Panc1 (cell line): ENCODE results near the gene NINL. TPM values are rescaled to one million over a fixed set of nuclear protein-coding genes. Genes with fewer than 3 reads are reported as not detected.

ENCODE experiments used
- ATAC-seq: fragments of 200-7000 bp; cut with Tn5 transposase; 2 replicates; pipeline ENCODE4 v1.9.1; 2020; ENCODE audit warnings: mild to moderate bottlenecking, moderate library complexity
- BruUV-seq: library from RNA; stranded (reverse); fragments of 400-500 nt; replicated peaks from 2 replicates; lab custom pipeline; 2021; lab: Mats Ljungman, UMichigan
- CTCF ChIA-PET: fragments of 300-600 bp; sonication (Branson Sonifier 250); formaldehyde crosslinking; loops from one replicate; lab custom pipeline; 2022; ENCODE audit warnings: antibody characterized with exemption; lab: Charles Lee
- POLR2A ChIA-PET: fragments of 300-600 bp; sonication (Branson Sonifier 250); formaldehyde crosslinking; loops from one replicate; lab custom pipeline; 2022; ENCODE audit warnings: antibody characterized with exemption; lab: Charles Lee
- DNase-seq: peaks from one replicate; pipeline ENCODE4 v3.0.0-alpha.2; 2010; ENCODE audit warnings: low read depth, low spot score
- H3K27ac ChIP-seq: 2 replicates; pipeline ENCODE4 v1.5.1; 2011; ENCODE audit warnings: mild to moderate bottlenecking, low read length, inconsistent platforms
- H3K27me3 ChIP-seq: fragments of 200-500 bp; sonication (Bioruptor generic); 2 replicates; pipeline ENCODE4 v1.6.0; 2014; ENCODE audit warnings: low read length, inconsistent platforms; ENCODE audit not compliant: control insufficient read depth, insufficient read depth
- H3K36me3 ChIP-seq: fragments of 200-500 bp; sonication (Bioruptor generic); 2 replicates; pipeline ENCODE4 v1.5.1; 2014; ENCODE audit warnings: inconsistent platforms, mild to moderate bottlenecking, low read length, moderate library complexity; ENCODE audit not compliant: control insufficient read depth, insufficient read depth
- H3K4me1 ChIP-seq: 2 replicates; pipeline ENCODE4 v1.5.1; 2011; ENCODE audit warnings: inconsistent platforms, mild to moderate bottlenecking, low read length, moderate library complexity; ENCODE audit not compliant: control insufficient read depth, insufficient read depth
- H3K4me3 ChIP-seq, 2 experiments: 2 replicates each; pipeline ENCODE4 v1.5.1; 2011 to 2012; ENCODE audit warnings: low read depth in 2 of 2, low read length in 2 of 2, mild to moderate bottlenecking in 2 of 2, inconsistent platforms in 1 of 2, moderate library complexity in 1 of 2
- H3K9me3 ChIP-seq: fragments of 200-500 bp; sonication (Bioruptor generic); 2 replicates; pipeline ENCODE4 v1.5.1; 2014; ENCODE audit warnings: low read depth, mild to moderate bottlenecking, inconsistent platforms, low read length, moderate library complexity; ENCODE audit not compliant: control insufficient read depth, insufficient read depth
- POLR2AphosphoS5 ChIP-seq: IDR thresholded peaks from 2 replicates; pipeline ENCODE4 v1.6.1; 2012; ENCODE audit warnings: mild to moderate bottlenecking, low read depth, low read length, moderate library complexity
- SIN3A ChIP-seq: IDR thresholded peaks from 2 replicates; pipeline ENCODE4 v1.6.1; 2012; ENCODE audit warnings: low read depth, mild to moderate bottlenecking, low read length, moderate library complexity, borderline replicate concordance; ENCODE audit not compliant: insufficient read depth
- TCF7L2 ChIP-seq: IDR thresholded peaks from 2 replicates; pipeline ENCODE4 v1.6.1; 2011; ENCODE audit warnings: mild to moderate bottlenecking, low read depth, low read length, inconsistent platforms
- in situ Hi-C: cut with HindIII; loops from 2 replicates; pipeline ENCODE4 v1.10.0; 2016; ENCODE audit warnings: low sequenced_read_pairs, low pct_unique_long_range_greater_than_20kb
- intact Hi-C: fragments of 100-400 bp; cut with micrococcal nuclease; formaldehyde crosslinking; loops from one replicate; pipeline ENCODE4 v1.10.0; 2022; ENCODE audit not compliant: unreplicated experiment
- total RNA-seq: library from RNA; stranded (reverse); gene quantifications from one replicate; pipeline ENCODE4 v1.2.1, GENCODE V29; 2021; ENCODE audit not compliant: unreplicated experiment
- TF ChIP-seq, protein P1 (sequence below): fragments of 450-650 bp; IDR thresholded peaks from 2 replicates; pipeline ENCODE4 v1.5.1; 2017; ENCODE audit warnings: mild to moderate bottlenecking
- TF ChIP-seq, protein P2 (sequence below), 2 experiments: IDR thresholded peaks; 2 replicates each; pipeline ENCODE4 v1.6.1; 2011 to 2012; ENCODE audit warnings: low read depth in 2 of 2, control low read depth in 1 of 2, low read length in 1 of 2, mild to moderate bottlenecking in 1 of 2, moderate library complexity in 1 of 2; ENCODE audit not compliant: insufficient read depth in 1 of 2

Gene NINL
- total RNA-seq, 1 experiment from 2014 or later, result 25.0 TPM

DNA sequence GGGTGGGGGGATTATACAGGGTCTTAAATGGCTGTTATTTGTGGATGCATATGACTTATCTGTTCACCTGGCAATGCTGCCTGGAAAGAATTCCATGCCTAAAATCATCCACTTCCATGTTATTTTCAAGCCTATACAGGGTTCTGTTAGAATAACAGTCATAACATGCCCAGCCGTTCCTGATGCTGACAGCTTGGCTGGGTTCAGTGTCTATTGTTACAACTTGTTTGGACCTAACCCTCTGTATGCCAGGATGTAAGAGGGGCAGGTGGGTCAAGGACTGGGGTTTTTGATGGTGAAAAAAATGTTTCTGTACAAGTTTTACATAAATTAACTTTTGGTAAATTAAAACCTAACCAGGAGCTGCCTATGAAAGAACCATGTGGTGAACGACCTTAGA, 98.0 kb downstream of the NINL start:
- ChIA-PET CTCF (no interaction called here), POLR2A (interaction anchor here (0.6 kb wide), 1 partner anchor 91 kb away, joined by 4 read pairs; no protein-coding TSS in a partner anchor)
- DNase-seq, result no peak
- intact Hi-C loops, result no loop called here
- peaks cover 3% of the 10 kb centered on the region; the same call in 1 of the 2 replicates for H3K36me3 ChIP-seq
- TF ChIP-seq POLR2AphosphoS5, result no peak
- TF ChIP-seq SIN3A, result no peak
- TF ChIP-seq TCF7L2, result no peak
- TF ChIP-seq, protein P1, sequence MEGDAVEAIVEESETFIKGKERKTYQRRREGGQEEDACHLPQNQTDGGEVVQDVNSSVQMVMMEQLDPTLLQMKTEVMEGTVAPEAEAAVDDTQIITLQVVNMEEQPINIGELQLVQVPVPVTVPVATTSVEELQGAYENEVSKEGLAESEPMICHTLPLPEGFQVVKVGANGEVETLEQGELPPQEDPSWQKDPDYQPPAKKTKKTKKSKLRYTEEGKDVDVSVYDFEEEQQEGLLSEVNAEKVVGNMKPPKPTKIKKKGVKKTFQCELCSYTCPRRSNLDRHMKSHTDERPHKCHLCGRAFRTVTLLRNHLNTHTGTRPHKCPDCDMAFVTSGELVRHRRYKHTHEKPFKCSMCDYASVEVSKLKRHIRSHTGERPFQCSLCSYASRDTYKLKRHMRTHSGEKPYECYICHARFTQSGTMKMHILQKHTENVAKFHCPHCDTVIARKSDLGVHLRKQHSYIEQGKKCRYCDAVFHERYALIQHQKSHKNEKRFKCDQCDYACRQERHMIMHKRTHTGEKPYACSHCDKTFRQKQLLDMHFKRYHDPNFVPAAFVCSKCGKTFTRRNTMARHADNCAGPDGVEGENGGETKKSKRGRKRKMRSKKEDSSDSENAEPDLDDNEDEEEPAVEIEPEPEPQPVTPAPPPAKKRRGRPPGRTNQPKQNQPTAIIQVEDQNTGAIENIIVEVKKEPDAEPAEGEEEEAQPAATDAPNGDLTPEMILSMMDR, result no peak
- TF ChIP-seq, protein P2, sequence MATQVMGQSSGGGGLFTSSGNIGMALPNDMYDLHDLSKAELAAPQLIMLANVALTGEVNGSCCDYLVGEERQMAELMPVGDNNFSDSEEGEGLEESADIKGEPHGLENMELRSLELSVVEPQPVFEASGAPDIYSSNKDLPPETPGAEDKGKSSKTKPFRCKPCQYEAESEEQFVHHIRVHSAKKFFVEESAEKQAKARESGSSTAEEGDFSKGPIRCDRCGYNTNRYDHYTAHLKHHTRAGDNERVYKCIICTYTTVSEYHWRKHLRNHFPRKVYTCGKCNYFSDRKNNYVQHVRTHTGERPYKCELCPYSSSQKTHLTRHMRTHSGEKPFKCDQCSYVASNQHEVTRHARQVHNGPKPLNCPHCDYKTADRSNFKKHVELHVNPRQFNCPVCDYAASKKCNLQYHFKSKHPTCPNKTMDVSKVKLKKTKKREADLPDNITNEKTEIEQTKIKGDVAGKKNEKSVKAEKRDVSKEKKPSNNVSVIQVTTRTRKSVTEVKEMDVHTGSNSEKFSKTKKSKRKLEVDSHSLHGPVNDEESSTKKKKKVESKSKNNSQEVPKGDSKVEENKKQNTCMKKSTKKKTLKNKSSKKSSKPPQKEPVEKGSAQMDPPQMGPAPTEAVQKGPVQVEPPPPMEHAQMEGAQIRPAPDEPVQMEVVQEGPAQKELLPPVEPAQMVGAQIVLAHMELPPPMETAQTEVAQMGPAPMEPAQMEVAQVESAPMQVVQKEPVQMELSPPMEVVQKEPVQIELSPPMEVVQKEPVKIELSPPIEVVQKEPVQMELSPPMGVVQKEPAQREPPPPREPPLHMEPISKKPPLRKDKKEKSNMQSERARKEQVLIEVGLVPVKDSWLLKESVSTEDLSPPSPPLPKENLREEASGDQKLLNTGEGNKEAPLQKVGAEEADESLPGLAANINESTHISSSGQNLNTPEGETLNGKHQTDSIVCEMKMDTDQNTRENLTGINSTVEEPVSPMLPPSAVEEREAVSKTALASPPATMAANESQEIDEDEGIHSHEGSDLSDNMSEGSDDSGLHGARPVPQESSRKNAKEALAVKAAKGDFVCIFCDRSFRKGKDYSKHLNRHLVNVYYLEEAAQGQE (IDR thresholded peaks at IDR 0.05; ENCODE audit: insufficient read depth in 1 of 2, low read depth in 2 of 2, low read length in 1 of 2), result no peak
- no peak for ATAC-seq
- H3K4me1 ChIP-seq, result no peaks in the 10 kb centered on the region
- H3K9me3 ChIP-seq, result no peaks in the 10 kb centered on the region
- in situ Hi-C loops, result no loop called here
- no peak overlapping the region for H3K4me3 ChIP-seq
- H3K27ac ChIP-seq, result no peak overlapping the region
- BruUV-seq, result no TSS peak
- H3K27me3 ChIP-seq, result no peaks in the 10 kb centered on the region

DNA sequence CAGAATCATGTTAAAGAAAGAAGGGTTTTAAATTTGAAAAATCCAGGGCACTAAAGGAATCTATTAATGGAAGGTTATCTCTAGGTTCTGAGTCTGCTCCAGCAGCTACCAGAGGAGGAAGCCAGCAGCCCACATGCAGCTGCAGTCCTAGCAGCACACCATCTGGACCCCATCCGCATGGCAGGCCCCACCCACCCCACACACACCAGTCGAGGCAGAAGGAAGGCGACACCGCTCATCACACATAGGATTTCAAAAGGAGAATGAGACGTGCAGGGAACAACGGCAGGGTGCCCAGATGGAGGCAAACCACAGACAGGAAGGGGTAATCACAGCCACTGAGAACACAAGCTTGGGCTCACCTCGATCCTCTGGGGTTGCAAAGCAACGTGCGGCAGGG, 99.0 kb downstream of the NINL start:
- Histone ChIP-seq H3K36me3 (peaks cover 3% of the 10 kb centered on the region), H3K27me3 (no peaks in the 10 kb centered on the region), H3K4me1 (no peaks in the 10 kb centered on the region), H3K4me3 (no peak overlapping the region), H3K27ac (no peak overlapping the region), H3K9me3 (no peaks in the 10 kb centered on the region)
- ChIA-PET POLR2A (no interaction called here), CTCF (no interaction called here)
- no peak for DNase-seq
- TF ChIP-seq, protein P1, result no peak
- TF ChIP-seq TCF7L2 (no peak), SIN3A (no peak), POLR2AphosphoS5 (no peak)
- TF ChIP-seq, protein P2 (IDR thresholded peaks at IDR 0.05; ENCODE audit: insufficient read depth in 1 of 2, low read depth in 2 of 2, low read length in 1 of 2), result no peak
- ATAC-seq, result no peak
- intact Hi-C loops, result no loop called here
- in situ Hi-C loops, result no loop called here
- BruUV-seq, result no TSS peak
